Ovary (tissue), 3 donors: ENCODE data around the gene SLC4A1AP.

Experiments
- CTCF ChIP-seq, 3 donors: fragments of 450-650 bp in 2 of 3; fragments of 200-600 bp in 1 of 3; IDR thresholded peaks; one replicate each; pipeline versions ENCODE4 v1.5.1 to v1.8.0; 2016 to 2022; ENCODE audit warnings: antibody characterized with exemption in 3 of 3, mild to moderate bottlenecking in 1 of 3
- POLR2A ChIP-seq: fragments of 450-650 bp; IDR thresholded peaks from one replicate; pipeline ENCODE4 v1.6.1; 2017; ENCODE audit warnings: antibody characterized with exemption, mild to moderate bottlenecking, moderate library complexity
- donor health status: DM: no; HTN: no; CAD: no.

DNA sequence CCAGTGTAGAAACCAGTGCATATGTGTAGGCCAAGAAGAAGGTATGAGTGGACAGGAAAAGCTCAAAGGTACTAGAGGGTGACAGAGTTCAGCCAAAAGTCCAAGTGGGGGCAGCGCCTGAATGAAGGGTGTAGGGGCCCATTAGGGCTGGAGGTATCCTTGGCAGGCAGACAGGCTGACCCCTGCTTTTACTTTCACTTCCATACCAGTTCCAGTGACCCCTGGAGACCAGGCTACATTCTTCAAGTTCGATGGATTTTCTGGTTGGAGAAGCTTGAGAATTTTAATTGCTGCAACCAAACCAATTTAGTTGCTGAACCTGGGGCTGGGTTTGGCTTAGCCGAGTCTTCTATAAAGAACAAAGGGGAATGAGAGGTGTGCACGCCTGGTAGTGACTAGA, 65.5 kb downstream of the SLC4A1AP start:
- no peak for TF ChIP-seq POLR2A
- no peak for TF ChIP-seq CTCF (IDR thresholded peaks at IDR 0.05)
